Measurements from ENCODE around the gene TNFAIP8. TPM values are rescaled to one million over a fixed set of nuclear protein-coding genes. Genes with fewer than 3 reads are reported as not detected.
"Not testable (repeated sequence)": the region's sequence is repeated elsewhere in the genome, so short reads cannot be mapped to it uniquely, and the experiment has no call there.

The TNFAIP8 gene
- polyA plus RNA-seq, 1 of the 3 experiments (the other 2 are of a cell fraction) = 31.3 TPM

GRCh38 chr5:119428574-119428973 is 72.8 kb downstream of the TNFAIP8 start:
- H3F3A ChIP-seq (replicated peaks; ENCODE audit: insufficient read depth); H2AFZ ChIP-seq (ENCODE audit: low read depth); H3K27ac ChIP-seq (ENCODE audit: low read depth in 2 of 2, low read length in 1 of 2); H3K79me2 ChIP-seq (ENCODE audit: insufficient read depth); H3K4me2 ChIP-seq; H3K27me3 ChIP-seq (ENCODE audit: insufficient read depth); H3K9ac ChIP-seq; H3K9me3 ChIP-seq; CTCF ChIA-PET; H4K20me1 ChIP-seq (ENCODE audit: insufficient read depth); H3K4me3 ChIP-seq (ENCODE audit: low read depth in 2 of 2, low read length in 1 of 2); DNase-seq; H3K4me1 ChIP-seq (ENCODE audit: control insufficient read depth in 1 of 2, insufficient read depth in 2 of 2, low read depth in 1 of 2, low read length in 1 of 2); H3K36me3 ChIP-seq (replicated peaks in 1 of 2; ENCODE audit: control insufficient read depth in 1 of 2, insufficient read depth in 2 of 2, low read length in 1 of 2); POLR2A ChIA-PET; H3K9me2 ChIP-seq: not testable (repeated sequence)
- WGBS (ENCODE audit: low lambda C conversion rate) = 50% methylated on average over 3 of the region's 3 CpGs

- H3F3A ChIP-seq (replicated peaks; ENCODE audit: insufficient read depth); H3K4me3 ChIP-seq (ENCODE audit: low read depth in 2 of 2, low read length in 1 of 2); H4K20me1 ChIP-seq (ENCODE audit: insufficient read depth); H3K36me3 ChIP-seq (replicated peaks in 1 of 2; ENCODE audit: control insufficient read depth in 1 of 2, insufficient read depth in 2 of 2, low read length in 1 of 2); H3K27ac ChIP-seq (ENCODE audit: low read depth in 2 of 2, low read length in 1 of 2); H2AFZ ChIP-seq (ENCODE audit: low read depth); POLR2A ChIA-PET; H3K9me2 ChIP-seq; H3K27me3 ChIP-seq (ENCODE audit: insufficient read depth); H3K9ac ChIP-seq; H3K4me1 ChIP-seq (ENCODE audit: control insufficient read depth in 1 of 2, insufficient read depth in 2 of 2, low read depth in 1 of 2, low read length in 1 of 2); DNase-seq; H3K9me3 ChIP-seq; H3K4me2 ChIP-seq; H3K79me2 ChIP-seq (ENCODE audit: insufficient read depth): not testable (repeated sequence)
- WGBS (ENCODE audit: low lambda C conversion rate) = 35% methylated on average over 8 of the region's 10 CpGs
- CTCF ChIA-PET = interaction anchor here (0.6 to 3.4 kb wide), 3 partner anchors 21 to 445 kb away, joined by 3 to 11 read pairs (median 6); partner anchors contain the start of genes DMXL1 and DTWD2
These were observed 76.9 kb downstream of the TNFAIP8 start for GRCh38 chr5:119432674-119433237.

GRCh38 chr5:119435436-119436132 is 79.8 kb downstream of the TNFAIP8 start:
- H3K27me3 ChIP-seq (ENCODE audit: insufficient read depth) = no peaks in the 10 kb centered on the region
- H3F3A ChIP-seq (replicated peaks; ENCODE audit: insufficient read depth) = no peaks in the 10 kb centered on the region
- no peaks in the 10 kb centered on the region for H3K79me2 ChIP-seq (ENCODE audit: insufficient read depth)
- H3K9me3 ChIP-seq = no peaks in the 10 kb centered on the region
- no peak overlapping the region for H3K4me3 ChIP-seq (ENCODE audit: low read depth in 2 of 2, low read length in 1 of 2)
- POLR2A ChIA-PET = no interaction called here
- no peak for DNase-seq
- no peak overlapping the region for H3K27ac ChIP-seq (ENCODE audit: low read depth in 2 of 2, low read length in 1 of 2)
- H3K4me2 ChIP-seq = no peak overlapping the region
- no peaks in the 10 kb centered on the region for H3K36me3 ChIP-seq (replicated peaks in 1 of 2; ENCODE audit: control insufficient read depth in 1 of 2, insufficient read depth in 2 of 2, low read length in 1 of 2)
- no peak overlapping the region for H3K9ac ChIP-seq
- H3K9me2 ChIP-seq = no peaks in the 10 kb centered on the region
- no peaks in the 10 kb centered on the region for H4K20me1 ChIP-seq (ENCODE audit: insufficient read depth)
- CTCF ChIA-PET = interaction anchor here (0.7 to 3.4 kb wide), 5 partner anchors 14 to 448 kb away, joined by 3 to 12 read pairs (median 4); partner anchors contain the start of gene DTWD2
- no peak overlapping the region for H2AFZ ChIP-seq (ENCODE audit: low read depth)
- H3K4me1 ChIP-seq (ENCODE audit: control insufficient read depth in 1 of 2, insufficient read depth in 2 of 2, low read depth in 1 of 2, low read length in 1 of 2) = no peaks in the 10 kb centered on the region
- no peak for TF ChIP-seq CHD2 (IDR thresholded peaks at IDR 0.05; ENCODE audit: low read length, partially characterized antibody)
- TF ChIP-seq TCF12 (IDR thresholded peaks at IDR 0.05) = no peak
- TF ChIP-seq CTCF (IDR thresholded peaks at IDR 0.05) = peak; percentile 59
- peak; percentile 28; the same call in 1 of the 2 replicates for TF ChIP-seq SMC3 (IDR thresholded peaks at IDR 0.05; ENCODE audit: low read depth, low read length)
- peak; percentile 46 for TF ChIP-seq RAD21 (IDR thresholded peaks at IDR 0.05; ENCODE audit: low read length)
- TF ChIP-seq IRF3 (IDR thresholded peaks at IDR 0.05; ENCODE audit: low read depth, low read length) = no peak
- WGBS (ENCODE audit: low lambda C conversion rate) = 32% methylated on average over 7 of the region's 8 CpGs

GRCh38 chr5:119437785-119438586 is 82.2 kb downstream of the TNFAIP8 start:
- H3K9me3 ChIP-seq; H3K27ac ChIP-seq (ENCODE audit: low read depth in 2 of 2, low read length in 1 of 2); H3K36me3 ChIP-seq (replicated peaks in 1 of 2; ENCODE audit: control insufficient read depth in 1 of 2, insufficient read depth in 2 of 2, low read length in 1 of 2); POLR2A ChIA-PET; H3K4me3 ChIP-seq (ENCODE audit: low read depth in 2 of 2, low read length in 1 of 2); H3F3A ChIP-seq (replicated peaks; ENCODE audit: insufficient read depth); H2AFZ ChIP-seq (ENCODE audit: low read depth); H3K4me1 ChIP-seq (ENCODE audit: control insufficient read depth in 1 of 2, insufficient read depth in 2 of 2, low read depth in 1 of 2, low read length in 1 of 2); H4K20me1 ChIP-seq (ENCODE audit: insufficient read depth); H3K79me2 ChIP-seq (ENCODE audit: insufficient read depth); H3K4me2 ChIP-seq; H3K9ac ChIP-seq; H3K9me2 ChIP-seq; DNase-seq; H3K27me3 ChIP-seq (ENCODE audit: insufficient read depth): not testable (repeated sequence)
- CTCF ChIA-PET = interaction anchor here (1.7 kb wide), 1 partner anchor 11 kb away, joined by 4 read pairs; no protein-coding TSS in a partner anchor
- WGBS (ENCODE audit: low lambda C conversion rate) = 59% methylated on average over 3 of the region's 3 CpGs

All from SK-N-SH (cell line).